HG03280 (cell line): ENCODE measurements around the gene PANX2.

Source experiments
- ATAC-seq: cut with Tn5 transposase; IDR thresholded peaks from one replicate; pipeline ENCODE4 v1.9.1; 2021; ENCODE audit warnings: mild to moderate bottlenecking, moderate library complexity; ENCODE audit not compliant: unreplicated experiment

Gene PANX2

GRCh38 chr22:50211147-50211546 is 40.6 kb downstream of the PANX2 start:
- no peak for ATAC-seq

- no peak for ATAC-seq
Measured at GRCh38 chr22:50213263-50213662, 42.7 kb downstream of the PANX2 start.

- ATAC-seq, result no peak
Measured at GRCh38 chr22:50215297-50216054, 44.9 kb downstream of the PANX2 start.

DNA sequence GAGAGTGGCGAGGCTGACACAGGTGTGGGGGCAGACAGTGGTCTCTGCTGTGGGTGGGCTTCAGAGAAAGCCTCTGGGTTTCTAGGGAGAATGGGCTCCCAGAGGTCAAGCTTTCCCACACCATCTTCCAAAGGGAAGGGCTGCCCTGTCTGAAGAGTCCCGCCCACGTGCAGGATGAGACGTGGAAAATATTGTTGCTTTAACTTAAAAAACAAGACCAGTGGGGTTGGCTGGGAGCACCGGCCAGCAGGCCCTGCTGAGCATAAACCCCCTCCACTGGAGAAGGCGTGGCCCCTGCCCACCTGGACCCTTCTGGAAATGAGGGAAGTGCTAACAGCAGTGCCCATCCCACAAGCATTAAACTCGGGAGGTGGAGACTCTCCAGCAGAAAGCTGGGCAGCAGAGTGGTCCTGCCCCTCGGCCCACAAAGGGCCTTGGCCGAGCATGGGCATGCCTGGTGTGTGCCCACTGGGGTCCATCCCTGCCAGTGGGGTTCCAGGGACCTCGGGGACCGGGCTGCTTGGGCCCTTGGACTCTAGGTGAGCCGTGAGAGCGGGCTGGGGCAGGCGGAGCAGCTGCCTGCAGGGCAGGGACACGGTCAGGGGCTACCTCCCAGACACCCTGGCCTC is 45.6 kb downstream of the PANX2 start:
- no peak for ATAC-seq

- no peak for ATAC-seq
Measured at GRCh38 chr22:50216684-50217520, 46.4 kb downstream of the PANX2 start.

- no peak for ATAC-seq
Measured at GRCh38 chr22:50217543-50218152, 47.1 kb downstream of the PANX2 start.

GRCh38 chr22:50218153-50218995 is 47.8 kb downstream of the PANX2 start:
- no peak for ATAC-seq

- ATAC-seq, result no peak
Measured at GRCh38 chr22:50218996-50219727, 48.6 kb downstream of the PANX2 start.

DNA sequence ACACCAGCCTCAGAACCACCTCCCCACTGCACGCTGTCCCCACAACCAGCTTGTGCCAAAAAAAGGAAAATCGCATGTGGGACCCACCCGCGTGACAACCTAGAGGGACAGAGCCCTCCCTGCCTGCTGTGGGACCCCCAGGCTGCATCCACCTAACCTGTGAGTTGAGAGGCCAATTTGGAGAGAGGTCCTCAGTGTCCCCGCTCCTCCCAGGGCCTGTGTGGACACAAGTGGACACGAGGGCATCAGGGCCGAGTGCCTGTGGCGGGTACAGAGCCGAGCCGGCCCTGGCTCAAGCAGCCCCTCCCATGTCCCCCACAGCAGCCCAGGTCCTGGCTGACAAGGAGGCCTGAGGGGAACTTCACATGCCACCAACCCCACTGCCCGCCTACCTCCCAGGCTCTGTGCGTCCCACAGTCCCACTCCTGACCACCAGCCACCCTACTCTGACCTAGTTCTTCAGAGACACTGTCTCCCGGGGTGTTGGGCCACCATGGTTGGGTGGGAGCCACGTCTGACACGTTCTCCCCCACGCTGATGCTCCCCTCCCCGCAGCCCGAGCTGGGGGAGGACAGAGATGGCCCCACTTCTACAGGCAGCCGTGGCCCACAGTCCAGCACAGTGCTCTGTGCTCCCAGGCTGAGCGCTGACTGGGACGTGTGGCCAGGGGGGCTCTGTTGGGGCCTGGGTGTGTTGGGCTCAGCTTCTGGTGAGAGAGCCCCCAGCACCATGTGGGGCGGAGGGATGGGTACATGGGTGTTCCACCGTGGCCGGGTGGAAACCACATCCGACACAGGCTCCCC is 49.5 kb downstream of the PANX2 start:
- no peak for ATAC-seq

DNA sequence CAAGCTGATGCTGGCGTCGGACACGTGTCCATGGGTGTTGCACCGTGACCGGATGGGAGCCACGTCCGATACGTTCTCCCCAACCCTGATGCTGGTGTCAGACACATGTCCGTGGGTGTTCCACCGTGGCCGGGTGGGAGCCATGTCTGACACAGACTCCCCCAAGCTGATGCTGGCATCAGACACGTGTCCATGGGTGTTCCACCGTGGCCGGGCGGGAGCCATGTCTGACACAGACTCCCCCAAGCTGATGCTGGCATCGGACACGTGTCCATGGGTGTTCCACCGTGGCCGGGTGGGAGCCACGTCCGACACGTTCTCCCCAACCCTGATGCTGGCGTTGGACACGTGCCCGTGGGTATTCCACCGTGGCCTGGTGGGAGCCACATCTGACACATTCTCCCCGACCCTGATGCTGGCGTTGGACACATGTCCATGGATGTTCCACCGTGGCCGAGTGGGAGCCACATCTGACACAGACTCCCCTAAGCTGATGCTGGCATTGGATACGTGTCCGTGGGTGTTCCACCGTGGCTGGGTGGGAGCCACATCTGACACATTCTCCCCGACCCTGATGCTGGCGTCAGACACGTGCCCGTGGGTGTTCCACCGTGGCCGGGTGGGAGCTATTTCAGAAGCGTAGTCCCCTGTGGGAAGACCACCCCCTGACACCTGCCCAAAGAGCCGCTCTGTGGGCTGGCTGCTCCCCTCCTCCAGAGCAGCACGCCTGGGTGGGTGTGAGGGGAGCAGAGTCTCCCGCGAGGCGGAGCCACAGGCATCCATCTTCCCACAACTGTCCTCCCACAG is 50.3 kb downstream of the PANX2 start:
- ATAC-seq, result no peak

DNA sequence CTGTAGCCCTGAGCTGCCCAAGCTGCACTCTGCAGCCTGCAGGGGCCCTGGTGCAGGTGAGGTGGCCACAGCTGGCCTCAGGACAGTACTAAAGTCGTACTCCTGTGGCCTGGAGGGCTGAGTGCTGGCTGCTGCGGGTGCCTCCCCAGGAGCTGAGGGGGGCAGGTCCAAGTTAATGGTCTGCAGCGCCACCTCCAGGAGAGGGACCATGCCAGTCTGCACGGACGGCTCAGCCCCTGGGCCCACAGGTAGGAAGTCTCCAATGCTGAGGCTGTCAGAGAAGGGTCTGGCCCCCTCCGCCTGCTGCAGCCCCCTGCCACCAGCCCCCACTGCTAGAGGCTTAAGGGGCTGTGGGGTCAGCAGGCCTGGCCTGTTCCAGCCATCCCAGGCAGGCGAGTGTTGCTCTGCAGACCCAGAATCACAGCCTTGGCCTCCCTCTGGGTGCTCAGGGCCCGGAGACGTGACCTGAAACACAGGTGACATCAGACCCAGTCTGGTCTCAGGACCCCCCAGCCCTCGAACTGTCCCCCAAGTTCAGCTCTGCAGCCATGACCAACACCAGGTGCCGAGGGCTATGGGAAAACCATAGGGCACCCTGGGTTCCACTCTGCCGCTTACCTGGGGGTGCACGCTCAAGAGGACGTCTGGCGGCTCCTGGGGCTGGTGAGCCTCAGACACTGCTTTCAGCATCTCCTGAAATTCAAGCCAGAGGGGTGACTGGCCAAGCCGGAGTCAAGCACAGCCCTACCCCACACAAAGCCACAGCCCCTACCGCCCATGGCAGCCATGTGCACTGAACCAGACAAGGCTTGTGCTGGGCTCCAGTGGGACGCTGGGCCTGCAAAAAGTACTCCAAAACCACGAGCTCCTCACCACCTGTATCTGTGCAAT is 51.1 kb downstream of the PANX2 start:
- ATAC-seq, result no peak

- ATAC-seq, result no peak
Measured at GRCh38 chr22:50222508-50222907, 52.0 kb downstream of the PANX2 start.

DNA sequence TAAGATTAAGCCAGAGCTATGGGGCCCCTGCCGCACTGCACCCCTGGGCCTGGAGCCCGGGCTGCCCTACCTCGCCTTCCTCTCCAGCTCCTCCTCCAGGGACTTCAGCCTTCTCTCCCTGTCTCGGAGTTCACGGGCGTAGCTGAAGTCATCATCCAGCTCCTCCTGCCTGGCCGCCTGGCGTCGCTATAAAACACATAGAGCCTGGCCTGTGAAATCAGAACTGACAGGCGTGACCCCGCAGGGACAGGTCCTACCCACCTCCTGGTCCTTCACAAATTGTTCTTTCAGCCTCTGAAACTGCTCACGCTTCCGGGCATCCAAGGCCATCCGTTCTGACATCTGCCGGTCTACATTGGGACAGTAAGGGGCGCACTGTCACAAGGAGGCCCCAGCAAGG is 53.5 kb downstream of the PANX2 start:
- ATAC-seq, result no peak

DNA sequence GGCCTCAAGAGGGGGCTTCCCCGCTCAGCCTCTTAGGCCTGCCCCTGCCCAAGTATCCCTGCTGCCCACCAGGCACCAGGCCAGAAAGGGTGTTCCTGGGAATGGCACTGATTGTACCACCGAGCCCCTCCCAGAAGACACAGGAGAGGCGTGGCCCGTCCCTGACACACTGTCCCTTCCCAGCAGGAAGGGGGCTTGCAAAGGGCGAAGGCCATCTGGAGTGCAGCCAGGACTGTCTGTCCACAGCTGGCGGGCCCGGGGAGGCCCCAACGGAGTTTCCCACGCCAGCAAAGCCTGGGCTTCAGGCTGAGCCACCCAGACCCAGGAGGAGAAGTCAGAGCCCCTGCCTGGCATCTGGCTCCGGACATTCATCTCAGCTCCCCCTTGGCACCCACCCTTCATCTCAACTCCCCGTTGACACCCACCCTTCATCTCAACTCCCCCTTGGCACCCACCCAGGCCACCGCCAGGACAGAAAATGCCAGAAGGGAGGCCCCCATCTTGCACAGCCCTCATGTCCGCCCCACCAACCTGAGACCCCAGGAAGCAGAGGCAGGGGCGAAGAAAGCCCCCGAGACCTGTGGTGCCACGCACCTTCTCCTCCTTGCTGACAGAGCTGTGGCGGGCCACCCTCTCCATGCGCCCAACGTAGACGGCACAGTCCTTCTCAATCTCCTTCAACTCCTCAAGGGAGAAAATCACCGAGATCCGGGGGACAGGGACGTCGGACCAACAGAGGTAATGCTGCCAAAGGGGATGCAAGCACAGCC is 54.9 kb downstream of the PANX2 start:
- no peak for ATAC-seq

DNA sequence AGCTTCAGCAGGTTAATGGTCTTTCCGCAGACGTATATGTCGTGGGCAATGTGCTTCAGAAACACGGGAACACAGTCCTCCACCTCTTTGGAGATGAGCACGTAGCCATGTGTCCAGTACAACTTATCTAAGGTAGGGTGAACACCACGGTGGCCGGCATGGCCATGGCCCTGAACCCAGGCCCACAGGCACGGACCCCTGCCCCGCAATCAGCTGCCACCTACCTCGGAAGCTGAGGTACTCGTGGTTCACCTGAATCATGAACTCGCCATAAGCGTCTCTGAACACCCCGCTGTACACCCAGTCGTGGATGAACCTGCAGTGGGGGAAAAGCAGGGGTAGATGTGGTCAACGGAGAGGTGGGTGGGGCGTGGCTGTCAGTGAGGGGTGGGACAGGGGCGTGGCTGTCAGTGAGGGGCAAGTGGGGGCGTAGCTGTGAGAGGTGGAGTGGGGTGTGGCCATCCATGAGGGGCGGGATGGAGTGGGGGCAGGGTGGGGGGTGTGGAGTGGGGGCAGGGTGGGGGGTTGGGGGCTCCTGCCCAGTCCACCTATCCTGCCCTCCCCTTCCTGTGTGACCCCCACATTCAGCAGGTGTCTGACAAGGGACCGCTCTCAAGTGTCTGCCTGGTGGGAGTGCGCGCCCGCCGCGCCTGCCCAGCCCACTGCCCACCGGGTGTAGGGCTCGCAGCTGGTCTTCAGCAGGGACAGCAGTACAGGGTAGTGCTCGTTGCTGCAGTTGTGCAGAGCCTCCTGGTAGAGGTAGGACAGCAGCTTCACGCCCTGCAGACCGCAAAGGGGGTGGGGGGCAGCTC is 55.7 kb downstream of the PANX2 start:
- ATAC-seq, result no peak

GRCh38 chr22:50226875-50227165 is 56.3 kb downstream of the PANX2 start:
- no peak for ATAC-seq
